K562 (cell line): ENCODE results near the gene GUK1.

Experiments
- ARNT ChIP-seq, 2 experiments: fragments of 450-650 bp; IDR thresholded peaks; 2 replicates each; pipeline ENCODE4 v1.6.1; 2016; ENCODE audit warnings: mild to moderate bottlenecking in 1 of 2
- NFIC ChIP-seq: fragments of 450-650 bp; IDR thresholded peaks from 2 replicates; pipeline ENCODE4 v1.6.1; 2017; ENCODE audit warnings: mild to moderate bottlenecking, inconsistent platforms
- RCOR1 ChIP-seq, 2 experiments: IDR thresholded peaks; 2 replicates each; pipeline ENCODE4 v1.6.1; 2012; ENCODE audit warnings: low read depth in 2 of 2, low read length in 2 of 2, borderline replicate concordance in 1 of 2, improper control_type of control experiment in 1 of 2
- STAG1 ChIP-seq: sonication (generic); formaldehyde crosslinking; IDR thresholded peaks from 2 replicates; pipeline ENCODE4 v1.5.0; 2020; ENCODE audit warnings: missing genetic modification reagents, borderline replicate concordance
- TFAM ChIP-seq: fragments of 250-450 bp; sonication (Bioruptor Pico); conservative IDR thresholded peaks from 2 replicates; pipeline ENCODE4 v1.5.0; 2021; ENCODE audit warnings: mild to moderate bottlenecking, moderate library complexity
- ZBTB40 ChIP-seq, 2 experiments: fragments of 450-650 bp in 1 of 2; sonication (generic) in 1 of 2; formaldehyde crosslinking in 1 of 2; IDR thresholded peaks; 2 replicates each; pipeline versions ENCODE4 v1.7.1 to v1.9.0; 2016 to 2022; ENCODE audit warnings: inconsistent platforms in 1 of 2, mild to moderate bottlenecking in 1 of 2, missing genetic modification reagents in 1 of 2
- ZNF57 ChIP-seq: fragments of 450-650 bp; formaldehyde crosslinking; IDR thresholded peaks from 2 replicates; pipeline ENCODE4 v1.4.0; 2020; ENCODE audit warnings: mild to moderate bottlenecking, moderate library complexity
- TF ChIP-seq, protein P1 (sequence below), 3 experiments: IDR thresholded peaks in 2 of 3; conservative IDR thresholded peaks in 1 of 3; 2 replicates each; pipeline ENCODE4 v1.5.1; 2011 to 2012; ENCODE audit warnings: low read length in 3 of 3, mild to moderate bottlenecking in 3 of 3, control low read depth in 2 of 3, improper control_type of control experiment in 1 of 3, inconsistent platforms in 1 of 3, low read depth in 1 of 3, mixed read lengths in 1 of 3, moderate library complexity in 1 of 3; ENCODE audit not compliant: insufficient read depth in 2 of 3

DNA sequence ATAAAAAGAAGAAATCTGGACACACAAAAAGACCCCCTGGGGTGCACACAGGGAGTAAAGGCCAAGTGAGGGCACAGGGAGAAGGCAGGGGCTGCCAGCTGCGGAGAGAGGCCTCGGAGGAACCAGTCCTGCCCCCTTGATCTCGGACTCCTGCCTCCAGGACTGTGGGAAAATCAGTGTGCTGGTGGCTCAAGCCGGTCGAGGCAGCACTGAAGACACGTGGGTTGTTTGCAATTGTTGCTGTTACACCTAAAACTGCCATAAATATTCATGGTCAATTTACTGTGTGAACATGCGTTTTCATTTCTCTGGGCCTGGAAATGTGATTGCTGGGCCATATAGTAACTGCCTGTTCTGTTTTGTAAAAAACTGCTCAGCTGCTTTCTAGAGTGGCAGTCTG, 44.1 kb downstream of the GUK1 start:
- TF ChIP-seq TFAM (no peak), ARNT (IDR thresholded peaks at IDR 0.05) (no peak), STAG1 (no peak), ZBTB40 (IDR thresholded peaks at IDR 0.05) (no peak), ZBTB40 (CRISPR knock-in tag; IDR thresholded peaks at IDR 0.05) (no peak), NFIC (no peak), ZNF57 (CRISPR knock-in tag) (no peak), RCOR1 (IDR thresholded peaks at IDR 0.05; ENCODE audit: borderline replicate concordance in 1 of 2, low read depth in 2 of 2, low read length in 2 of 2) (no peak)
- TF ChIP-seq, protein P1, sequence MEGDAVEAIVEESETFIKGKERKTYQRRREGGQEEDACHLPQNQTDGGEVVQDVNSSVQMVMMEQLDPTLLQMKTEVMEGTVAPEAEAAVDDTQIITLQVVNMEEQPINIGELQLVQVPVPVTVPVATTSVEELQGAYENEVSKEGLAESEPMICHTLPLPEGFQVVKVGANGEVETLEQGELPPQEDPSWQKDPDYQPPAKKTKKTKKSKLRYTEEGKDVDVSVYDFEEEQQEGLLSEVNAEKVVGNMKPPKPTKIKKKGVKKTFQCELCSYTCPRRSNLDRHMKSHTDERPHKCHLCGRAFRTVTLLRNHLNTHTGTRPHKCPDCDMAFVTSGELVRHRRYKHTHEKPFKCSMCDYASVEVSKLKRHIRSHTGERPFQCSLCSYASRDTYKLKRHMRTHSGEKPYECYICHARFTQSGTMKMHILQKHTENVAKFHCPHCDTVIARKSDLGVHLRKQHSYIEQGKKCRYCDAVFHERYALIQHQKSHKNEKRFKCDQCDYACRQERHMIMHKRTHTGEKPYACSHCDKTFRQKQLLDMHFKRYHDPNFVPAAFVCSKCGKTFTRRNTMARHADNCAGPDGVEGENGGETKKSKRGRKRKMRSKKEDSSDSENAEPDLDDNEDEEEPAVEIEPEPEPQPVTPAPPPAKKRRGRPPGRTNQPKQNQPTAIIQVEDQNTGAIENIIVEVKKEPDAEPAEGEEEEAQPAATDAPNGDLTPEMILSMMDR (IDR thresholded peaks at IDR 0.05 in 2 of 3, conservative IDR thresholded peaks at IDR 0.05 in 1 of 3; ENCODE audit: insufficient read depth in 2 of 3, low read depth in 1 of 3, low read length in 3 of 3), result no peak
